ENCODE measurements around the gene ERGIC3. TPM values are rescaled to one million over a fixed set of nuclear protein-coding genes. Genes with fewer than 3 reads are reported as not detected.

ERGIC3 gene
- total RNA-seq, 1 donor from 2014 or later, result 233 TPM

DNA sequence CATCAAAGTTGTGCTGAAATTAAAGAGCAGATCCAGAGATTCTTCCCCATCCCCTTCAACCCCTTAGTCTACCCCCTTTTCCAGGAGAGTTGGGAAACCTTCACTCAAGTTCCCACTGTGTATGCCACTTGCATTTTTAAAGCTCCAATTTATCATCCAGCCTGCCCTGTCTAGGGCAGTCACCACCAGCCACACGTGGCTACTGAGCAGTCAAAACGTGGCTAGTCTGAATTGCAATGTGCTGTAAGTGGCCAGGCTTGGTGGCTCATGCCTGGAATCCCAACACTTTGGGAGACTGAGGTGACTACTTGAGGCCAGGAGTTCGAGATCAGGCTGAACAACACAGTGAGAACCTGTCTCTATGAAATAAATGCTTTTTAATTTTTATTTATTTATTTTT, 34.9 kb downstream of the ERGIC3 start:
- H3K4me3 Mint-ChIP-seq (ENCODE audit: unreplicated experiment), result no peak overlapping the region
- peaks cover 6% of the 10 kb centered on the region for H3K9me3 Mint-ChIP-seq (ENCODE audit: unreplicated experiment)
- H3K4me1 Mint-ChIP-seq (ENCODE audit: low read depth, unreplicated experiment), result no peaks in the 10 kb centered on the region
- DNase-seq, result no peak
- H3K27ac Mint-ChIP-seq (ENCODE audit: unreplicated experiment), result no peak overlapping the region
- TF ChIP-seq, protein P1, sequence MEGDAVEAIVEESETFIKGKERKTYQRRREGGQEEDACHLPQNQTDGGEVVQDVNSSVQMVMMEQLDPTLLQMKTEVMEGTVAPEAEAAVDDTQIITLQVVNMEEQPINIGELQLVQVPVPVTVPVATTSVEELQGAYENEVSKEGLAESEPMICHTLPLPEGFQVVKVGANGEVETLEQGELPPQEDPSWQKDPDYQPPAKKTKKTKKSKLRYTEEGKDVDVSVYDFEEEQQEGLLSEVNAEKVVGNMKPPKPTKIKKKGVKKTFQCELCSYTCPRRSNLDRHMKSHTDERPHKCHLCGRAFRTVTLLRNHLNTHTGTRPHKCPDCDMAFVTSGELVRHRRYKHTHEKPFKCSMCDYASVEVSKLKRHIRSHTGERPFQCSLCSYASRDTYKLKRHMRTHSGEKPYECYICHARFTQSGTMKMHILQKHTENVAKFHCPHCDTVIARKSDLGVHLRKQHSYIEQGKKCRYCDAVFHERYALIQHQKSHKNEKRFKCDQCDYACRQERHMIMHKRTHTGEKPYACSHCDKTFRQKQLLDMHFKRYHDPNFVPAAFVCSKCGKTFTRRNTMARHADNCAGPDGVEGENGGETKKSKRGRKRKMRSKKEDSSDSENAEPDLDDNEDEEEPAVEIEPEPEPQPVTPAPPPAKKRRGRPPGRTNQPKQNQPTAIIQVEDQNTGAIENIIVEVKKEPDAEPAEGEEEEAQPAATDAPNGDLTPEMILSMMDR (IDR thresholded peaks at IDR 0.05; ENCODE audit: partially characterized antibody, unreplicated experiment), result no peak
- H3K36me3 Mint-ChIP-seq (ENCODE audit: unreplicated experiment), result peaks cover 13% of the 10 kb centered on the region
- H3K27me3 Mint-ChIP-seq (ENCODE audit: unreplicated experiment), result peaks cover 5% of the 10 kb centered on the region

DNA sequence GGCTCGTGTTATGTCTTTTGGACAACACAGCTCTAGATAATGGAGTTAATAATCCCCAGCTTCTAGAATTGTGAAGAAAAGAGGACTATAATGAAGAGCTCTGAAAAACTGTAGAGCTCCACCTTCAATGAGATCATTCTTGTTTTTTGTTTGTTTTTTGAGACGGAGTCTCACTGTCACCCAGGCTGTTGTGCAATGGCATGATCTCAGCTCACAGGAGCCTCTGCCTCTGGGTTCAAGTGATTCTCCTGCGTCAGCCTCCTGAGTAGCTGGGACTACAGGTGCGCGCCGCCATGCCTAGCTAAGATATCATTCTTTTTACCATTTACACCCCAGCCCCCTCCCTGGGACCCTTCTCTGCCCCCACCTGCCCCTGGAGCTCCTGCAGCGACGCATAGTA, 36.6 kb downstream of the ERGIC3 start:
- Mint-ChIP-seq H3K36me3 (ENCODE audit: unreplicated experiment) (peaks cover 7% of the 10 kb centered on the region), H3K4me3 (ENCODE audit: unreplicated experiment) (no peak overlapping the region), H3K27me3 (ENCODE audit: unreplicated experiment) (peaks cover 5% of the 10 kb centered on the region), H3K4me1 (ENCODE audit: low read depth, unreplicated experiment) (no peaks in the 10 kb centered on the region), H3K27ac (ENCODE audit: unreplicated experiment) (no peak overlapping the region), H3K9me3 (ENCODE audit: unreplicated experiment) (peaks cover 5% of the 10 kb centered on the region)
- no peak for DNase-seq
- TF ChIP-seq, protein P1 (IDR thresholded peaks at IDR 0.05; ENCODE audit: partially characterized antibody, unreplicated experiment), result no peak

DNA sequence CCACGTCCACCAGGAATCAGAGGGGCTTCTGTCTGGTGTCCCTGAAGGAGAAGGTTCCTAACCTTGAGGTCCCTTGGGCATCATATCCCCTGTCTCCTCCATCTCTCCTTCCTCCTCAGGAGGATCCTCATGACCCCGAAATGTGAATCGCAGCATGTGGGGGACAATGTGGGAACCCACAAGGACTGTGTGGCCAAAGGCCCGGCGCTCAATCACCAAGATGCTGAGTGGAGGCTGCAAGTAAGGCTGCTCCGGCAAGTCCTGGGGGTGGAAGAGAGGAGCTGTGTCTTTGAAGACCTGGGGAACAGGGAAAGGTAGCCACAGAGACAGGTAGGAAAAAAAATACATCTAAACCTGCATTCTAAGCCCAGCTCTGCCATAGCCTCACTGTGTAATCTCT, 37.3 kb downstream of the ERGIC3 start:
- Mint-ChIP-seq H3K9me3 (ENCODE audit: unreplicated experiment) (peaks cover 5% of the 10 kb centered on the region), H3K4me1 (ENCODE audit: low read depth, unreplicated experiment) (no peaks in the 10 kb centered on the region), H3K4me3 (ENCODE audit: unreplicated experiment) (no peak overlapping the region), H3K27me3 (ENCODE audit: unreplicated experiment) (peaks cover 8% of the 10 kb centered on the region), H3K36me3 (ENCODE audit: unreplicated experiment) (peaks cover 4% of the 10 kb centered on the region), H3K27ac (ENCODE audit: unreplicated experiment) (no peak overlapping the region)
- TF ChIP-seq, protein P1 (IDR thresholded peaks at IDR 0.05; ENCODE audit: partially characterized antibody, unreplicated experiment), result no peak
- DNase-seq, result no peak

DNA sequence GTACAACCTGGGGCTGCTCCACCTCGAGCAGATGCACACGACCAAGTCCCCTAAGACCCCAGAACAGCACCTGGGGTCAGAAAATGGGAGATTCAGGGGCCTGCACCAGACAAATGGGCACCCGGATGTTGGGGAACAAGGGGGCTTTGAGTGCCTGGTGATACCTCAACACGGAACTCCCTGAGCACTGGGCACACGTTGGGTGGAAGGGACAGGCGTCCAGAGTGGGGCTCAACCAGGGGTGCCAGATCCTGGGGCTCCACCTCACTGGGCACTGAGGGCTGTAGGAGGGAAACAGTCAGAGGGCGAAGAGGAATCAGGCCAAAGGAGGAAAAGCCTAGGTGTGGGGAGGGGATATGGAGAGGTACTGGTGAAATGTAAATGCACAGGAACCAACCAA, 40.3 kb downstream of the ERGIC3 start:
- DNase-seq, result no peak
- Mint-ChIP-seq H3K27me3 (ENCODE audit: unreplicated experiment) (peaks cover 7% of the 10 kb centered on the region), H3K9me3 (ENCODE audit: unreplicated experiment) (peaks cover 3% of the 10 kb centered on the region), H3K4me3 (ENCODE audit: unreplicated experiment) (no peak overlapping the region), H3K36me3 (ENCODE audit: unreplicated experiment) (no peaks in the 10 kb centered on the region), H3K4me1 (ENCODE audit: low read depth, unreplicated experiment) (no peaks in the 10 kb centered on the region), H3K27ac (ENCODE audit: unreplicated experiment) (no peak overlapping the region)
- TF ChIP-seq, protein P1 (IDR thresholded peaks at IDR 0.05; ENCODE audit: partially characterized antibody, unreplicated experiment), result no peak

DNA sequence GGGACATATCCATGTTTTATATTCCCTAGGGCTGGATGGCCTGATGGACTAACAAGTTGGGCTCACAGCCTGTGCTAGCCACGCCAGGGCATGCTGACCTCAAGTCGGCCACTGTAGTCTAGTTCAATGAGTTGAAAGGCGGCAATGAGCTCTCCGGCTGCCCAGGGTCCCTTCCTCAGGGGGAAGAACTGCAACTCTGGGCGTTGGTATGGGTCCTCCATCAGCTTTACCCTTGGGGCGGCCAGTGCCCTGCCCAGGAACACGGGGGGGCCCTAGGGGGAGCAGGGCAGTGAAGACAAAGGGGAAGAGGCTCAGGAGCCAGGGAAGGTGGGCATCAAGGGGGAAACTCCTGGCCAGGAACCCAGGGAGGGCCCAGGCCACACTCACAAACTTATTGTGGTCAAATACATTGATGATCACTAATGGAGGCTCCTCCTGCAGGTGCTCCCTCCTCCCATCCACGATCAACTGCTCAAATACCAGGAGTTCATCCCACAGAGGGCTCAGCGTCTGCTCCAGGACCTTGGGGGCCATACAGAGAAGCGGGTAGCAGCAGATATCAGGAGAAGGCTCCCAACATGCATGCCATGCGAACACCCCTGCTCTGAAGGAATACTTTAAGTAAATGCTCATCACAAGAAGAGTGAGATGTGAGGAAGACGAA, 41.0 kb downstream of the ERGIC3 start:
- Mint-ChIP-seq H3K9me3 (ENCODE audit: unreplicated experiment) (peaks cover 3% of the 10 kb centered on the region), H3K4me3 (ENCODE audit: unreplicated experiment) (no peak overlapping the region), H3K36me3 (ENCODE audit: unreplicated experiment) (no peaks in the 10 kb centered on the region), H3K27ac (ENCODE audit: unreplicated experiment) (no peak overlapping the region), H3K4me1 (ENCODE audit: low read depth, unreplicated experiment) (no peaks in the 10 kb centered on the region), H3K27me3 (ENCODE audit: unreplicated experiment) (peaks cover 7% of the 10 kb centered on the region)
- TF ChIP-seq, protein P1 (IDR thresholded peaks at IDR 0.05; ENCODE audit: partially characterized antibody, unreplicated experiment), result no peak
- DNase-seq, result no peak
